HG03108 (cell line): ENCODE measurements around the gene EIF3K.

Experiments
- ATAC-seq: cut with Tn5 transposase; IDR thresholded peaks from one replicate; pipeline ENCODE4 v1.9.1; 2021; ENCODE audit warnings: moderate library complexity; ENCODE audit not compliant: unreplicated experiment

The EIF3K gene

DNA sequence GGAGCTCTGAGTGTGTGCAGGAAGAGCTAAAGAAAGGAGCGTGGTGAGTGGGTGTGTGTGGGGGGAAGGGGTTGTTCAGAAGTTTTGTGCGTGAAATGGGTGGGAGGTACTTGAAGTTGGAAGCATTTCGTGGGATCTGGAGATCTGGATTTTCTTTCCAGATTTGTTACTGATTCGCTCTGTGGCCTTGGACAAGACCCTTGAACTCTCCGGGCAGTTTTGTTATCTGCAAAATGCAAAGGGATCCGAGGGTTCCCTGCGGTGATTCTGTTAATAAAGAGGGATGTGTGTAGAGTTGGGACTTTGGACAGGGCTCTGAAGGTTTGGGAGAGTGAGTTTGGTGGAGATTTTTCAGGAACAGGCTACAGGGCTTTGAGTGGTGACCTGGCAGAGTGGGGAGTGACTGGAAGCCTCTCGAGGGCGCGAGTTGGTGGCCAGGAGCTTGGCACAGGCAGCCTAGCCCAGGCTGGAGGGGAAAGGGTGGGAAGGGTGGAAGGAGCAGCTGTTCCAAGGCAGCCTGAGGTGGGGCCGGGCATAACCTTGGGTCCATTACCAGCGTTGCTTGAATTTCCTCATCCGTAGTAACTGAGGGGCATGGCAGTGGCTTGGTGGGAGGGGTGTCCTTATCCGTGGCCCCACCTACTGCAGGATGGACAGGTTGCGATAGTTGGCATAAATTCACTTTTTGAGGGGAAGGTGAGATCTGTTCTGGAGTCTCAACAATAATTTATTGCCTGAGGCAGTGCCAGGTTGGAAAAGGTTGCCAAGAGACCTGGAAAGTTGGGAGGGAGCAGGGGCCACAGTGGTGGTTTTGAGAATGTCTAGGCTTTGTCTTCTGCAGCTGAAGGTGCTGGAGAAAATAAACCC is 30.6 kb downstream of the EIF3K start:
- no peak for ATAC-seq

DNA sequence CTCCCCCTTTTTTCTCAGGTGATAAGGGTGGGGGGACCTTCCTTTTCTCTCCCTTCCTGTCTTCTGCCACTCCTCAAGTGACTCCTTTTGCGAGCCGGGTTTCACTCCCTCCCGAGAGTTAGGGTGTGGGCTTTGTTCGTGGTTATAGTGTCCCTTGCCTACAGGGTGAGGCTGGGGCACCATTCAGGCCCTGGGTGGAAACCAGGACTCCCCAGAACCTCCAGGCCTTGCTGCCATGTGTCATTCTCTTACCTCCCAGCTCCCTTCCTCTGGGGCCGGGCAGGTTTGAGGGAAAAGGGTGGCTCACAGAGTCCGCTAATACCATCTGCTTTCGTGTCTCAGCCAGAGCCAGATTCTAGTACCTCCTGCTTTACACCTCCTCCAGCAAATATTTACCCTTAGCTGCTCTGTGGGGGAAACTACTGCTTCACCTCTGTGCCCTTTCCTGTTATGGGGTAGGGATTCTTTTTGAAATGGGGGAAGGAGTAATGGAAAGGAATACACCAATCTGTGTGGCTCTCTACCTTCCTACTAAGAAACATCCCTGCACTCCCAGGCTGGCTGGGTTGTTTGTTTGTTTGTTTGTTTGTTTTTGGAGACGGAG is 31.3 kb downstream of the EIF3K start:
- no peak for ATAC-seq

DNA sequence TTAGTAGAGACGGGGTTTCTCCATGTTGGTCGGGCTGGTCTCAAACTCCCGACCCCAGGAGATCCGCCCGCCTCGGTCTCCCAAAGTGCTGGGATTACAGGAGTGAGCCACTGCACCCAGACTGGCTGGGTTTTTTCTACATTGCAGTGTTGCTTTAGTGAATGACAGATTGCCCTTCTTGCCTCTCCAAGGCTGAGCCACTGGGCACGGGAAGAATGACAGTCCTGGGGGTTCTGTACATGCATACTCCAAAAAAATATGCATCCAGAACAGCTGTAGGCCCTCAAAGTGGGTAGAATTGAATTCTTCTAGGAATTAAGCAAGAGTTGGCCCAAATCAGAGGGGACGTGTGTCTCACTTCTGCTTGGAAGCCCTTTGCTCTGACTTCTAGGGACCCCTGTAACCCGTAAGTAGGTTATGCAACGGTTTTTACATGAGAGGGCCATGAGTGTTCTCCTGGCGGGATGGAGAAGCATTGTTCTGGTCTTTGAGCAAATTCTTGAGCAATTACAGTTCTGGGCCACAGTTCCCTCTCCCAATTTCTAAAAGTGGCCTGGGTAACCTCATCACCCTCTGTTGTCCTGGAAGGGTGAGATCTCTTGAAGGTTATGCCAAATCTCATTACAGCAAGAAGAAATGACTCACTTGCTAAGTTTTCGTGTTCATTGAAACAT is 32.1 kb downstream of the EIF3K start:
- ATAC-seq = no peak

- no peak for ATAC-seq
Measured at GRCh38 chr19:38653028-38653571, 34.1 kb downstream of the EIF3K start.

GRCh38 chr19:38654628-38655055 is 35.7 kb downstream of the EIF3K start:
- ATAC-seq = no peak

- no peak for ATAC-seq
Measured at GRCh38 chr19:38655148-38655824, 36.3 kb downstream of the EIF3K start.

DNA sequence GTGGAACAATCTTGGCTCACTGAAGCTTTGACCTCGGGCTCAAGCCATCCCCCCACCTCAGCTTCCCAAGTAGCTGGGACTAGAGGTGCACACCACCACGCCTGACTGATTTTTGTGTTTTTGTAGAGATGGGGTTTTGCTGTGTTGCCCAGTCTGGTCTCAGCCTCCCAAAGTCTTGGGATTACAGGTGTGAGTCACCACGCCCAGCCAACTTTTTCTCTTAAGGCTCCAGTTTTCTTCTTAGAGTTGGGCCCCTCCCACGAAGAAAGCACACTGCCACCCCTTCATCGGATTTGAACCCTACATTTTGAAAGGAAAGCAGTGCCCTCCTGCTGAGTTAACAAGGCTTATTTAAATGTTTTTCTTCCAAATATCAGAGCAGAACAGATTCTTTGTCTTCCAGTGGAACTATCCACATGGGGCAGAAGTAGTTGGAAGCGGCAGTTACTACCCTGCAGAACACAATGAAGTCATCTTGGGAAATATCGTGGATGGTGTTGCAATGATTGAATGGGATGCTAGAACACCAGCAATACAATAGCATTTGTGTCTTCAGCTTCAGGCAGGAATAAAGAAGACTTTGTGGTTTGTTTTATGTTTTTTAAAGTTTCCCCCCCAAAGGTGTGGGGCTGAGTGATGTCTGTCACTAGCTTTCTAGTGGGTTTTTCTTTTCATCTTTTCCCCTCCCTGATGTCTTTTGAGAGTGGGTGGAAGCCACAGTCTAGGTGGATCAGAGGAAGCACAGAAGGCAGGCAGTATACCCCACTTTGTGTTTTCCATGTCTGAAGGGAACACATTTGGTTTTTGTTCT is 37.4 kb downstream of the EIF3K start:
- ATAC-seq = no peak

DNA sequence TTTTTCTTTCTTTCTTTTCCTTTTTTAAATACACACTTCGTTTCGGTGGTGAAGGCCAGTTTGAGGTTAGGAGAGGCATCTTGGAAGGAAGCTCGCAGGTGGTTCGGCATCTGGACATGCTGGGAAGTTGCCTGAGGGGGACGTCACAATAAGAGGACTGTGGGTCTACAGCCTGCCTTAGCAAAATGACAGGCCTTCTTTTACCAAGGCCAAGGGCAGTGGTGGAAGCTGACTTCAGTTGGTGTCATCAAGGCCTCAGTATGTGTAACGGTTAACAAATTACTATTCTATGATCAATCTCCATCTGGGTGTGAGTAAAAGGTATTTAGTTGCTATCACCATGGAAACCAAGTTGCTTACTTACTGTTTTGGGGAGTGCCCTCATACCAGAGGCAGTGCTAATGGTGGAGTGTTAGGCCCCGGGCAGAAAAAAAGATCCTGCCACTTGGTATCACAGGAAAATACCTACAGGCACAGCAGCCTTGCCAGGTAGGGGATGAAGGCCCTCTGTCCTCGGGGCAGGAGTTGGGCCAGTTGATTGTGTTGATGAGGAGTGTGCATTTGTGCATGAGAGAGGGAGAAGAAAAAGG is 38.7 kb downstream of the EIF3K start:
- ATAC-seq = no peak

- no peak for ATAC-seq
Measured at GRCh38 chr19:38658462-38659306, 39.7 kb downstream of the EIF3K start.

DNA sequence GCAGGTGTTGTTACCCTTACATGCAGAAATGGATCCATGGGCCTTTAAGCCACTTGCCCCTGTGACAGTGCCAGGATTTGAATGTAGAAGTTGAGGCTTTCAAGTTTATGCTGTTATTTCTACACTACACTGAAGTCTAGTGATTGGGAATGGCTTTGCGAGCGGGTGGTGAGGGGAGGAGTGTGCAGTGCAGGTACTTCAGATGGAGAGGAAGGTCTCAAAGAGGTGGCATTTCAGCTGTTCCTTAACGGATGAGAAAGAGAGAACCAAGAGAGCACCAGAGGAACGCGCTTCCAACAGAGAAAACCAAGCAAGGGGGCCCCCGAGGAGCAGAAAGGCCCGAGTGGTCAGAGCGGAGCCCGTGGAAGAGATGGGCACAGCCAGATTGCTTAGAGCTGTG is 41.7 kb downstream of the EIF3K start:
- ATAC-seq = no peak

DNA sequence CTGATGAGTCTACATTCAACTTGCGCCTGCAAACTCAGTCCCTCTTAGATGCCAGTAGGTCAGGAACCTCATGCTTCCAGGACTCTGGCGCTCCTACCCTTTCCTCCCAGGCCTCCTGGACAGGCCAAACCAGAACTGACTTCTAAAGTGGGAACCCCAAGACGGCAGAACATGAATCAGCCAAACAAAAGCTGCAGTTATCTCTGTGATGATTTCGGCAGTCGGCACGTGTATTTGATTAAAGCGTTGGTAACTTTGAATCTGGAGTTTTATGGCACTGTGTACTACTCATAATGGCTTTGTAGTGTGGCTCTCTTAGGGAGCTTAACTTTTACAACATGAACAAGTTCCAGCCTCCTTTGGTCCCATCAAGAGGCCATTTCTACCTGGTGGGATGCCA is 42.1 kb downstream of the EIF3K start:
- no peak for ATAC-seq

- ATAC-seq = no peak
Measured at GRCh38 chr19:38661996-38662395, 43.0 kb downstream of the EIF3K start.

GRCh38 chr19:38662537-38663155 is 43.7 kb downstream of the EIF3K start:
- ATAC-seq = no peak

GRCh38 chr19:38663156-38663651 is 44.2 kb downstream of the EIF3K start:
- no peak for ATAC-seq

- no peak for ATAC-seq
Measured at GRCh38 chr19:38663957-38664502, 45.0 kb downstream of the EIF3K start.

GRCh38 chr19:38664503-38665211 is 45.7 kb downstream of the EIF3K start:
- ATAC-seq = no peak

GRCh38 chr19:38665219-38665931 is 46.4 kb downstream of the EIF3K start:
- ATAC-seq = no peak
